Measurements from ENCODE around the gene SLC6A11. TPM values are rescaled to one million over a fixed set of nuclear protein-coding genes. Genes with fewer than 3 reads are reported as not detected.

SLC6A11 gene
- total RNA-seq, 1 experiment from 2014 or later: 1.5 TPM

GRCh38 chr3:10975695-10976234 is 159.7 kb downstream of the SLC6A11 start:
- Histone ChIP-seq H4K20me1 (ENCODE audit: control insufficient read depth, insufficient read depth, insufficient read length) (no peaks in the 10 kb centered on the region), H3K9ac (ENCODE audit: extremely low read depth, insufficient read length, low read length) (no peak overlapping the region), H3K14ac (ENCODE audit: insufficient read depth, low read length) (no peak overlapping the region), H4K91ac (ENCODE audit: insufficient read length, low read depth, low read length) (no peak overlapping the region), H4K8ac (replicated peaks; ENCODE audit: insufficient read length, low read depth, low read length) (no peak overlapping the region), H3T11ph (ENCODE audit: low read length) (no peak overlapping the region), H3K4me1 (ENCODE audit: insufficient read depth, low read length) (peaks cover 13% of the 10 kb centered on the region; the same call in 1 of the 2 replicates), H4K5ac (ENCODE audit: insufficient read length, low read depth, low read length) (no peak overlapping the region), H3K4me2 (ENCODE audit: insufficient read depth, insufficient read length, low read length) (no peak overlapping the region), H2BK15ac (ENCODE audit: low read depth, low read length) (no peak overlapping the region), H3K79me1 (ENCODE audit: insufficient read depth, low read depth, low read length, poor library complexity, severe bottlenecking) (no peaks in the 10 kb centered on the region), H3K18ac (ENCODE audit: insufficient read length, low read depth, low read length) (no peak overlapping the region), H3K4ac (ENCODE audit: low read depth, low read length) (no peak overlapping the region), H2BK12ac (ENCODE audit: insufficient read length, low read depth, low read length) (no peak overlapping the region), H2BK5ac (ENCODE audit: insufficient read length, low read length) (no peak overlapping the region), H2BK120ac (ENCODE audit: low read depth, low read length, poor library complexity, severe bottlenecking) (no peak overlapping the region), H2BK20ac (ENCODE audit: low read depth, low read length, poor library complexity, severe bottlenecking) (no peak overlapping the region), H3K23me2 (ENCODE audit: insufficient read length, low read depth, low read length, poor library complexity, severe bottlenecking) (no peaks in the 10 kb centered on the region), H3K23ac (ENCODE audit: insufficient read length, low read depth, low read length) (no peak overlapping the region), H2AK5ac (ENCODE audit: insufficient read length, low read length) (no peak overlapping the region), H3K27ac (ENCODE audit: insufficient read length, low read depth, low read length) (no peak overlapping the region), H3K27me3 (ENCODE audit: insufficient read depth, low read length) (no peaks in the 10 kb centered on the region), H3K79me2 (ENCODE audit: insufficient read depth, low read length) (no peaks in the 10 kb centered on the region), H2AFZ (ENCODE audit: low read length) (no peak overlapping the region), H3K56ac (ENCODE audit: insufficient read length, low read depth, low read length) (no peak overlapping the region), H3K9me3 (ENCODE audit: control insufficient read depth, low read depth, low read length) (no peaks in the 10 kb centered on the region)
- TF ChIP-seq, protein P1, sequence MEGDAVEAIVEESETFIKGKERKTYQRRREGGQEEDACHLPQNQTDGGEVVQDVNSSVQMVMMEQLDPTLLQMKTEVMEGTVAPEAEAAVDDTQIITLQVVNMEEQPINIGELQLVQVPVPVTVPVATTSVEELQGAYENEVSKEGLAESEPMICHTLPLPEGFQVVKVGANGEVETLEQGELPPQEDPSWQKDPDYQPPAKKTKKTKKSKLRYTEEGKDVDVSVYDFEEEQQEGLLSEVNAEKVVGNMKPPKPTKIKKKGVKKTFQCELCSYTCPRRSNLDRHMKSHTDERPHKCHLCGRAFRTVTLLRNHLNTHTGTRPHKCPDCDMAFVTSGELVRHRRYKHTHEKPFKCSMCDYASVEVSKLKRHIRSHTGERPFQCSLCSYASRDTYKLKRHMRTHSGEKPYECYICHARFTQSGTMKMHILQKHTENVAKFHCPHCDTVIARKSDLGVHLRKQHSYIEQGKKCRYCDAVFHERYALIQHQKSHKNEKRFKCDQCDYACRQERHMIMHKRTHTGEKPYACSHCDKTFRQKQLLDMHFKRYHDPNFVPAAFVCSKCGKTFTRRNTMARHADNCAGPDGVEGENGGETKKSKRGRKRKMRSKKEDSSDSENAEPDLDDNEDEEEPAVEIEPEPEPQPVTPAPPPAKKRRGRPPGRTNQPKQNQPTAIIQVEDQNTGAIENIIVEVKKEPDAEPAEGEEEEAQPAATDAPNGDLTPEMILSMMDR (conservative IDR thresholded peaks at IDR 0.05): no peak
- no CpG with 5 or more reads among the region's 1 CpG for WGBS (ENCODE audit: extremely low coverage, insufficient read length, low lambda C conversion rate)
- Mint-ChIP-seq H3K4me1 (peaks cover 20 to 28% of the 10 kb centered on the region in 2 experiments), H3K4me3 (no peak overlapping the region), H3K9me3 (no peaks in the 10 kb centered on the region), H3K27ac (no peak overlapping the region), H3K27me3 (ENCODE audit: low read depth) (peaks cover 12% of the 10 kb centered on the region), H3K36me3 (ENCODE audit: insufficient read depth in 1 of 3, low read depth in 3 of 3) (no peaks in the 10 kb centered on the region; a peak in 1 of 7 replicates)
- DNase-seq: no peak
